A673 (cell line): ENCODE results near the gene NKX1-1.

Experiments used
- CTCF ChIP-seq: fragments of 300-800, 200-600 bp; sonication (generic); conservative IDR thresholded peaks from 2 replicates; pipeline ENCODE4 v1.5.1; 2017; ENCODE audit warnings: low read depth, mild to moderate bottlenecking, antibody characterized with exemption, low read length, moderate library complexity, mixed read lengths
- EZH2 ChIP-seq: fragments of 200-600 bp; sonication (generic); IDR thresholded peaks from 2 replicates; pipeline ENCODE4 v1.6.1; 2017; ENCODE audit warnings: borderline replicate concordance, low read depth, mild to moderate bottlenecking, mixed read lengths, antibody characterized with exemption, low read length; ENCODE audit not compliant: poor library complexity, severe bottlenecking

- no peak for TF ChIP-seq CTCF
- TF ChIP-seq EZH2, result no peak
Measured at GRCh38 chr4:1404573-1405253, 1.5 kb downstream of the NKX1-1 start.
